NCI-H226 (cell line): ENCODE results near the gene ABCC1.
A peak's percentile ranks its signal among the peaks of the same experiment; 100 is the strongest.

Experiments used
- DNase-seq: peaks from one replicate; pipeline ENCODE4 v3.0.0-alpha.2; 2015

ABCC1 gene

GRCh38 chr16:16025214-16025968 is 76.0 kb downstream of the ABCC1 start:
- DNase-seq = peak; percentile 60

- no peak for DNase-seq
These were observed 78.4 kb downstream of the ABCC1 start for GRCh38 chr16:16027728-16028310.

GRCh38 chr16:16028311-16028999 is 79.0 kb downstream of the ABCC1 start:
- DNase-seq = no peak

DNA sequence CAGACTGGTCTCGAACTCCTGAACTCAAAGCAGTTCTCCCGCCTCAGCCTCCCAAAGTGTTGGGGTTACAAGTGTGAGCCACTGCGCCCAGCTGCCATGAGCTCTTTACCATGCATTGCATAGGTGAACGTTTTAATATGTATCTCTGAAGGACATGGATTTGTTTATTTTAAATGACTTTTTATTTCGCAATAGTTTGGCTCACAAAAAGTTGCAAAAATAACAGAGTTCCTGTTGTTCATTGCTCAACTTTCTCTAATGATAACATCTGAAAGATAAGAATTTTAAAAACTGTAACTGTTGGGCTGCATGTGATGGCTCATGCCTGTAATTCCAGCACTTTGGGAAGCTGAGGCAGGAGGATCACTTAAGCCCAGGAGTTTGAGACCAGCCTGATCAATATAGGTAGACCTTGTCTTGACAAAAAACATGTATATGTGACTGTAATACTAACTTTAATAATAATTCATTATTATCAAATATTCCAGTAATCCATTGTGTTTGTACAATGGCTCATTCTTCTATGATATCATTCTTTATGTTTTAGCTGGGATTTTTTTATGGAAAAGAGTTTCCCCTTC is 80.1 kb downstream of the ABCC1 start:
- DNase-seq = no peak

DNA sequence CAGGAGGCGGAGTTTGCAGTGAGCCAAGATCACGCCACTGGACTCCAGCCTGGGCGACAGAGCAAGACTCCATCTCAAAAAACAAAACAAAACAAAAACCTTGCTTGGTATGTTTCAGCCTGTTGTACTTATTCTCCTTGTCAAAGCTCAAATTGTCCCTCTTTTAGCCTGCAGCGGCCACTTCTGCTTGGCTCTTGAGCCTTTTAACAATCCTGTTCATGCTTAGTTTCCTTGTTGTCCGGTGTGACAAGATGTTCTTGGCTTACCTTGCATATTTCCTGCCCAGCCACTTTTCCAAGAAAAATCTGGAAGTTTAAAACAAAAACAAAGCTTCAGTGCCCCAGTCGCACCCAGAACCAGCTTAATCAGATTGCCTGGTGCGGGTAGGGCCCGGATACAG is 81.0 kb downstream of the ABCC1 start:
- DNase-seq = no peak

DNA sequence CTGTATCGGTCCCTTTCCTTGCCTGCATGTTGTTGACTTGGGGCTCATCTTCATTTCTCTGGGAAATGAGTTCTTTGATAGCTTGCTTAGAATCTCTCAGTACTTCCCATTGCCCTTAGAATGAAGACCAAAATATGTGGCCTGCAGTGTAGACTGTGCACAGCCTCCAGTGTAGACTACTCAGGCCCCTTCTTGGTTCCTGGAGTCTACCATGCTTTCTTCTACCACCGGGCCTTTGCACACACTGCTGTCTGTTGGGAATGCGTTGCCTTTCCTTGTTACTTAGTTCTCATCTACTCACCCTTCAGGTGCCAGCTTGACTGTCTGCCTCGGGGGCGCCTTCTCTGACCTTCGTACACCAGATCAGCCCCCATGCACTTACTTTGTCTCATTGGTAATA is 82.0 kb downstream of the ABCC1 start:
- no peak for DNase-seq

GRCh38 chr16:16032271-16032979 is 83.0 kb downstream of the ABCC1 start:
- no peak for DNase-seq

DNA sequence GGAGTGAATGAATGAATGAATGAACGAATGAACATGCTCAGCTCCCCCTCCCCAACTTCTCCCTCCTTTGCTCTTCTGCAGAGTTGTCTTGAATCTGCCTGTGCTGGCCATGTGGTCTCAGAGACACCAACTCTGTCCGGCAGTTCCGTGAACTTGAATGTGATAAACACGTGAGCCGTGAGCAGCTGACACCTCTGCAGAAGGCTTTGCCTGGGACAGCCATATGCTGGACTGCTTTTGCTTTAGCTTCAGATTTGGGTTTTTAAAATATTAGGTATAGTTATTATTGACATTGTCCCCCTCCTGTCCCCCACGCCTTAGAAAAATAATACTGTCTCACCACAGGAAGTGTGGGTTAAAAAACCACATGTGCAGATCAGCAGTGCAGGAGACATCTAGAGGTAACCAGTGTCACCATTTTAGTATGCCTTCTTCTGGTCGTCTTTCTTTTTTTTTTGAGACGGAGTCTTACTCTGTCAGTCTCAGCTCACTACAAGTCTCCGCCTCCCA is 83.8 kb downstream of the ABCC1 start:
- no peak for DNase-seq

GRCh38 chr16:16036359-16036792 is 87.0 kb downstream of the ABCC1 start:
- no peak for DNase-seq

DNA sequence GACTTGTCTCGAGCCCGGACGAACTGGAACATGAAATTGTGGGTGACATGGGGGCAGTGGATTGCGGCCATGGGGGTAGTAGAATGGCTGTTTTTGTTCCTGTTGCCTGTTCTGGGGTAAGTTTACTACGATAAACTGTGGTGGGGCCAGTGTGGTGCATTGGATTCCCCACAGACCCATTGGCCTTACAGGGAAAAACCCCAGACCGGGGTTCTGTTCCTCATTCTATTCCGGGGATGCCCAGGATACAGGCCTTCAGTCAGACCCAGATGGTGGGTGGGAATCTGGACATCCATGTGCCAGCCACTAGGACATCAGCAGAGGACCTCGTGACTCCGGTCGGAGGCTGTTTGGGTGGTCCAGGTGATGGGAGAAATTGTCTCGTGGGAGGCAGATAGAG is 88.1 kb downstream of the ABCC1 start:
- DNase-seq = no peak

DNA sequence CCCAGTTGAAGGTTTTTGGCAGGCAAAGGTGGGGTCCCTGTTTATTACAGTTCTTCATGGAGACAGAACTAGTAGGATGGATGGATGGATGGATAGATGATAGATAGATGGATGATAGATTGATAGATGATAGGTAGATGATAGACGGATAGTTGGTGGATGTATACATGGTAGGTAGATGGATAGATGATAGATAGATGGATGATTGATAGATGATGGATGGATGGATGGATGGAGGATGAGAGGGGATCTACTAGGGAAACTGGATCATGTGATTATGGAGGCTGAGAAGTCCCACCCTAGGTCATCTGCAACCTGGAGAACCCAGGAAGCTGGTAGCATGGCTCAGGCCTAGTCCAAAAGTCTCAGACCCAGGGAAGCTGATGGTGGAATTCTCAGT is 88.6 kb downstream of the ABCC1 start:
- no peak for DNase-seq

GRCh38 chr16:16038950-16039349 is 89.5 kb downstream of the ABCC1 start:
- DNase-seq = no peak

GRCh38 chr16:16041196-16041892 is 91.9 kb downstream of the ABCC1 start:
- no peak for DNase-seq

DNA sequence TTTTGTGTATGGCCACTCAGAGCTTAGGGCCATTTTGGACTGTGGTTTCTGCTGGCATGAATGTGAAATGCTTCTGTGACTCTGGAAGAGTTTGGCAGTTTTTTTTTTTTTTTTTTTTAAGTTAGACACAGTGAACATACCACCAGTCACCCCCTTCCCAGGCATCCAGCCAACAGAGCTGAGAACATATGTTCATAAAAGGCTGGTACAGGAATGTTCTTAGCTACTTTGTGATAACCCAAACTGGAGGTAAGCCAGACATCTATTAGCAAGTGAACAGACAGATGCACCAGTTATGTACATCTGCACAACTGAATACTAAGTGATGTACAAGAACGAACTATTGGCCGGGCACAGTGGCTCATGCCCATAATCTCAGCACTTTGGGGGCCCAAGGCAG is 92.7 kb downstream of the ABCC1 start:
- peak; percentile 96 for DNase-seq

DNA sequence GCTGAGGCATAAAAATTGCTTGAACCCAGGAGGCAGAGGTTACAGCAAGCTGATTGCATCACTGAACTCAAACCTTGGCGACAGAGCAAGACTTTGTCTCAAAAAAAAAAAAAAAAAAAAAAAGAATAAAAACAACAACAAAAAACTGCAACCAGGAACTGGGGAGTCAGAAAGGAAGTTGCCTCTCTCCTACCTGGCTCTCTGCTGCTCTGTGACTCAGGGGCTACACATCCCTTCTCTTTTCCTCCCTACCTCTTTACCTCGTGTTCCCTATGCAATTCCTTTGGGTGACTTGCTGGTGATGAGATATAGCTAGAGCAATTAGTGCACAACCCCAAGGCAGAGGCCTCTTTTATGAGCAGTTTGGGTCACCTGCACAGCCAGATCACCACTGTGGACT is 95.9 kb downstream of the ABCC1 start:
- DNase-seq = peak; percentile 64

GRCh38 chr16:16045879-16046278 is 96.5 kb downstream of the ABCC1 start:
- no peak for DNase-seq

DNA sequence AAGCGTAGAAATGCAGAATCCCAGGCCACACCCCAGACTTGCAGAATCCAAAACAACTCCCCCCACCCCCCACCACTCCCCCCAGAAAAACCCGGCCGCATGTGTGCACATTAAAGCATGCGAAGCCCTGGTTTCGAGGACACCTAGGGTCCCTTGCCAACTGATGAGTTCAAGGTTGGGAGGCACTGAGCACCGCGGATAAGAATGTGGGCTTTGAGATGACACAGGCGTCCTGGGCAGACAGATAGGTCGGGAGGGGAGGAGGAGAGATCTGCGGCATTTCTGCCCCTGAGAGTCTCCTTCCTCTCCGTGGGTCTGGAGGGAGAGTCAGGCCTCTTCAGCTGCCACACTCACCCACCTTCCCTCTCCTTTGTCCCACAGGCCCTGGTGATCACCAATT is 98.3 kb downstream of the ABCC1 start:
- no peak for DNase-seq

- no peak for DNase-seq
These were observed 99.6 kb downstream of the ABCC1 start for GRCh38 chr16:16048904-16049582.

DNA sequence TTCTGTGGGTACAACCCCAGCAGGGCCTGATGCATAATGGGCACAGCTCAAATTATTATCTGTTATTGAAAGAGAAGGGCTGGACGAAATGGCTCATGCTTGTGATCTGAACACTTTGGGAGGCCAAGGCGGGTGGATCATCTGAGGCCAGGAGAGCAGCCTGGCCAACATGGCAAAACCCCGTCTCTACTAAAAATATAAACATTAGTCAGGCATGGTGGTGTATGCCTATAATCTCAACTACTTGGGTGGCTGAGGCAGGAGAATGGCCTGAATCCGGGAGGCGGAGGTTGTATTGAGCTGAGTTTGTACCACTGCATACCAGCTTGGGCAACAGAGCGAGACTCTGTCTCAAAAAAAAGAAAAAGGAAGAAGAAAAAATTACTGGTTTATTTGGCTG is 100.7 kb downstream of the ABCC1 start:
- no peak for DNase-seq

- DNase-seq = no peak
These were observed 101.7 kb downstream of the ABCC1 start for GRCh38 chr16:16051132-16051531.

- no peak for DNase-seq
These were observed 103.5 kb downstream of the ABCC1 start for GRCh38 chr16:16052916-16053315.

DNA sequence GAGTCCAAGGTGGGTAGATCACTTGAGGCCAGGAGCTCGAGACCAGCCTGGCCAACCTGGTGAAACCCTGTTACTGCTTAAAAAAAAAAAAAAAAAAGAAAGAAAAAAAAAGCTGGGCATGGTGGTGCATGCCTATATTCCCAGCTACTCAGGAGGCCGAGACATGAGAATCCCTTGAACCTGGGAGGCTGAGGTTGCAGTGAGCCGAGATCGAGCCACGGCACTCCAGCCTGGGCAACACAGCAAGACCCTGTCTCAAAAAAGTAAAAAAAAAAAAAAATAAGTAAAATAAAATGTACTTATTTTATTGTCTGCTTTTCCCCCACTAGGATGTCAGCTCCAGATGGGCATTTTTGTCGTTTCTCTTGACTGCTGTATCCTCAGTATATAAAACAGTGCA is 107.7 kb downstream of the ABCC1 start:
- DNase-seq = no peak
